Hair follicle dermal papilla cell (primary cell): ENCODE measurements around the gene KLK4. TPM values are rescaled to one million over a fixed set of nuclear protein-coding genes. Genes with fewer than 3 reads are reported as not detected.

ENCODE experiments used
- total RNA-seq: library from RNA; depleted of rRNA; stranded (reverse); fragments of >200 nt; gene quantifications from 2 replicates; pipeline ENCODE4 v1.2.3, GENCODE V29; 2012

Gene KLK4, protein sequence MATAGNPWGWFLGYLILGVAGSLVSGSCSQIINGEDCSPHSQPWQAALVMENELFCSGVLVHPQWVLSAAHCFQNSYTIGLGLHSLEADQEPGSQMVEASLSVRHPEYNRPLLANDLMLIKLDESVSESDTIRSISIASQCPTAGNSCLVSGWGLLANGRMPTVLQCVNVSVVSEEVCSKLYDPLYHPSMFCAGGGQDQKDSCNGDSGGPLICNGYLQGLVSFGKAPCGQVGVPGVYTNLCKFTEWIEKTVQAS
- not detected in 2 replicates for total RNA-seq

DNA sequence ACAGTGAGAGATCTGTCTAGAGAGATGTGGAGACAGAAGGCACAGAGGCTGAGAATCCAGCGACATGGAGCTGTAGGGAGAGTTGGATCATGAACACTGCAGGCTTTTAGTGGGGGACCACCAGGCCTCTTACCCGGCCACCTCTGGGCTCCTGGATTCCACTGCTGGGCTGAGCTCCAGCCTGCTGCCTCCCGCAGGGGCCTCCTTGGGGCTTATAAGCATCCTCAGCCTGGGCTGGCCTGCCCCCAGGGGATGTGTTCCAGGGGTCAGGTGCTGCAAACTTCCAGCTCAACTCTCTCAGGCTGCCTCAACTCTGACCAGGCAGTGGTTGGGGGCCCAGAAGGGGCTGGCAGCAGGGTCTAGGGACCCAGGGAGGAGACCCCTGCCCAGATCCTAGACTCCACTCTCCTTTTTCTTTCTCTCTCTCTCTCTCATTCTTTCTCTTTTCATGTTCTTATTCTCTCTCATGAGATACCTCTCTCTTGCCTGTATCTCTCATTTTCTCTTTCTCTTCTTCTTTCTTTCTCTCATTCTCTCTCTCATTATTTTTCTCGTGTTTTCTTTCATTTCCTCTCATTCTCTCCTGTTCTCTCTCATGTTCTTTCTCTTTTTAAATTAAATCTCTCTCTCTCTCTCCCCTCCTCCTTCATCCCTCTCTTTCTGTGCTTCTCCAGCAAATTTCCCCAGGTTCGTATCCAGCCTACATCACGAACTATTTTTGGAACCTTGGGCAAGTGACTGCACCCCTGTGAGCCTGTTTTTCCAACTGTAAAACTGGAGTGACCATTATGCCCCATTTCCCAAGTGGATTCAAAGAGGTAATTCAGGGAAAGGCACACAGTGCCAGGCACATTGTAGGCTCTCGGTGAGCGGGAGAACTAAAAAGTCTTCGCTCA lies at the start of gene KLK4:
KLK4 (minus strand) TSS at position 190 of the 896 bp plus-strand sequence. CDS start 657 bp downstream, outside the sequence.

DNA sequence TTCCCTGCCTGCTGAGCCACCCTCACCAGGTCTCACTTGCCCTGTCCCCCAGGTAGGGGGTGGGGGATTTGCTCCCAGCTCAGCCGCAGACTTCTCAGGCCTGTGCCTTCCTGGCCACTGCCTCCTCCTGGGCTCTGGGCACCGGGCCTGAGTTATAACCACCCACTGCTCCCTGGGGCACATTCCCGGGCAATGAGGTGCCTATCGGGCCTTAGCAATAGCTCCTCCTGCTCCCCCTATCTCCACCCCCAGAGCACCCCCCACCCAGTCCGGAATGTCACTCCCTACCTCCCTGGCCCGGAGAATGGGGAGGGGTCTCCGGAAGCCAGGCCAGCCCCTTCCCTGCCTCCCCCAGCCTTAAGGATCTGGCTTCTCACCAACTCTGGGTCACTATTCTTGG lies 41.7 kb upstream of the KLK4 start, which contains the start of gene KLK5:
KLK5 (minus strand) TSS at position 129 of the 400 bp plus-strand sequence. CDS start 381 bp downstream, outside the sequence.

DNA sequence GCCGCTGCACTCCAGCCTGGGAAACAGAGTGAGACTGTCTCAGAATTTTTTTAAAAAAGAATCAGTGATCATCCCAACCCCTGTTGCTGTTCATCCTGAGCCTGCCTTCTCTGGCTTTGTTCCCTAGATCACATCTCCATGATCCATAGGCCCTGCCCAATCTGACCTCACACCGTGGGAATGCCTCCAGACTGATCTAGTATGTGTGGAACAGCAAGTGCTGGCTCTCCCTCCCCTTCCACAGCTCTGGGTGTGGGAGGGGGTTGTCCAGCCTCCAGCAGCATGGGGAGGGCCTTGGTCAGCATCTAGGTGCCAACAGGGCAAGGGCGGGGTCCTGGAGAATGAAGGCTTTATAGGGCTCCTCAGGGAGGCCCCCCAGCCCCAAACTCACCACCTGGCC lies 38.1 kb downstream of the KLK4 start, which contains the start of gene KLK2:
KLK2 (plus strand) TSS at position 384 of the 400 bp plus-strand sequence. CDS start 35 bp downstream, outside the sequence.

Other genes with a start within 250 kb of the KLK4 start
- 10.4 and 14.0 TPM in 2 replicates for gene SHANK1, start 191.6 kb downstream of the KLK4 start, total RNA-seq
- gene CLEC11A, start 188.0 kb downstream of the KLK4 start, total RNA-seq, result 56.5 and 68.2 TPM in 2 replicates
- not detected in 2 replicates for gene GPR32, start 140.9 kb downstream of the KLK4 start, total RNA-seq
- gene ACP4, start 121.0 kb downstream of the KLK4 start, total RNA-seq, result not detected in 2 replicates
- gene KLK1, start 87.6 kb downstream of the KLK4 start, total RNA-seq, result not detected in 2 replicates
- gene KLK15, start 77.8 kb downstream of the KLK4 start, total RNA-seq, result not detected in 2 replicates
- gene KLK3, start 56.5 kb downstream of the KLK4 start, total RNA-seq, result not detected in 2 replicates
- gene KLK2, start 38.0 kb downstream of the KLK4 start, total RNA-seq, result not detected in 2 replicates
- 0.65 and 3.3 TPM in 2 replicates for gene KLK5, start 41.6 kb upstream of the KLK4 start, total RNA-seq
- gene KLK6, start 58.2 kb upstream of the KLK4 start, total RNA-seq, result 0.61 TPM in 1 of 2 replicates, not detected in the other
- gene KLK7, start 72.5 kb upstream of the KLK4 start, total RNA-seq, result 0.32 and 0.49 TPM in 2 replicates
- 0.16 and 0.49 TPM in 2 replicates for gene KLK8, start 90.2 kb upstream of the KLK4 start, total RNA-seq
- 0.12 TPM in 1 of 2 replicates, not detected in the other for gene KLK10, start 108.3 kb upstream of the KLK4 start, total RNA-seq
- not detected in 2 replicates for gene KLK11, start 115.2 kb upstream of the KLK4 start, total RNA-seq
- not detected in 2 replicates for gene KLK12, start 123.6 kb upstream of the KLK4 start, total RNA-seq
- not detected in 2 replicates for gene KLK13, start 153.7 kb upstream of the KLK4 start, total RNA-seq
- not detected in 2 replicates for gene KLK14, start 171.5 kb upstream of the KLK4 start, total RNA-seq
- gene CTU1, start 197.0 kb upstream of the KLK4 start, total RNA-seq, result 5.3 and 5.4 TPM in 2 replicates
- gene SIGLEC9, start 213.5 kb upstream of the KLK4 start, total RNA-seq, result not detected in 2 replicates
- not detected in 2 replicates for gene SIGLEC7, start 230.9 kb upstream of the KLK4 start, total RNA-seq